Breast epithelium (tissue), 3 donors: Measurements from ENCODE around the gene SLC17A7.

Experiments used
- CTCF ChIP-seq, 3 donors: fragments of 450-650 bp; IDR thresholded peaks; one replicate each; pipeline ENCODE4 v1.5.1; 2016 to 2017; ENCODE audit warnings: antibody characterized with exemption in 3 of 3, mild to moderate bottlenecking in 3 of 3, moderate library complexity in 3 of 3
- POLR2A ChIP-seq: fragments of 450-650 bp; IDR thresholded peaks from one replicate; pipeline ENCODE4 v1.6.1; 2016; ENCODE audit warnings: antibody characterized with exemption, mild to moderate bottlenecking, moderate library complexity
- POLR2AphosphoS5 ChIP-seq, 3 donors: sonication (generic); formaldehyde crosslinking; IDR thresholded peaks; one replicate each; pipeline ENCODE4 v1.6.1; 2017; ENCODE audit warnings: antibody characterized with exemption in 3 of 3

GRCh38 chr19:49409441-49410029, 31.8 kb downstream of the SLC17A7 start:
- no peak for TF ChIP-seq CTCF (IDR thresholded peaks at IDR 0.05)
- TF ChIP-seq POLR2AphosphoS5 (IDR thresholded peaks at IDR 0.05) = no peak
- TF ChIP-seq POLR2A = no peak
